ENCODE results near the gene KBTBD2. TPM values are rescaled to one million over a fixed set of nuclear protein-coding genes. Genes with fewer than 3 reads are reported as not detected.
A peak's percentile ranks its signal among the peaks of the same experiment; 100 is the strongest.
"Not testable (repeated sequence)": the region's sequence is repeated elsewhere in the genome, so short reads cannot be mapped to it uniquely, and the experiment has no call there.

Gene KBTBD2
- total RNA-seq, result 8.5 TPM

DNA sequence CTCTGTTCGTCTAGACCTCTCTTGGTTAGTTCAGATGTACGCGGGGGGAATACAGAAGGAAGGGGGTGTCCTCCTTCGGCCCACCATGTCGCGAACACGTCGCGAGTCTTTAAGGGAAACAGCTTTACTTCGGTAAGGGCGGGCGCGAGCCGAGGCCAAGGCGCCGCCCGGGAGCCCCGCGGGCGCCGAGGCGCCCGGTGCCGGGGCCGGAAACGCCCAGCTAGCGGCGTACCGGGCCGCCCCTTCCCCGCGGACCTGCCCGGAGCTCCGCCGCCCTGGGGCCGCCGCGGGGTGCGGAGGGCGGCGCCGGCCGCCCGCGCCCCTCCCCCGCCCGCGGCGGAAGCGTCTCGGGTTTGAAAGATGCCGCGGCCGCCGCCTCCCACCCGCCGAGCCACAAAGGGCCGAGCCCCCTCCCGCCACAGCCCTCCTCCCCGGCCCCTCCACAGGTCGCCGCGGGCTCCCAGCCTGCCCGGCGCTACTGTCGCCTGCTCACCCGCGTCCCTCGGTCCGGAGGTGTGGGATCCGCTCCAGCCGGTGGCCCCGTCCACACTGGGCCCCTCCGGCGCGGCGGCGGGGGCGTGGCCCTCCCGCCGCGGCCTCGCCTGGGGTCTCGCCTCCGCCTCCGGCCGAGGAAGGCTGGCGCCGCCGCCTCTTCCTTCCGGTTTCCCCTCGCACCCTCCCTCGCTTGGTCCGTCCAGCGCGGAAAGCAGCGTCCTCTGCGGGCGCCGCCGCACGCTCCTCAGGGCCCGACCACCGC lies at the start of gene KBTBD2:
TSS of gene KBTBD2 (minus strand) at position 718 of the 757 bp plus-strand sequence. CDS start 12,156 bp downstream, outside the sequence.
- DNase-seq (ENCODE audit: low spot score) (peak; percentile 86), ATAC-seq (peak; percentile 66)

DNA sequence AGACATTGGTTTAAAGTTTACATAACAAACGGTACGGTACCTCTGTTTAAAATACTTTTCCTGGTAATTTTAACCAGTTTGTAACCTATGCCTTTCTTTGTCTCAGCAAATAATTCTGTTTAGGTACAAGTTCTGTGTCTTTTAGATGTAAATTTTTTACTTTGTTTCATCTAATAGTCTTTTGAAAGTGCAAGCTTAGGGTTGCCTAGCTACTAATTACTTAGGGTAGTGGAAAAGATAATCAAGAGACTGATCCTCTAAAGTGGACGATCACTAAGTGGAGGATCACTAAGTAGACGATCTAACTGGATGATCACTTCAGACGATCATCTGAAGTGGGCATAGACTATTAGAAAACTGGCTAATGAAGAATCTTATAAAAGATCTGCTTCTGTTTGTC lies 49.6 kb upstream of the KBTBD2 start:
- no peak for ATAC-seq
- no peak for DNase-seq (ENCODE audit: low spot score)

DNA sequence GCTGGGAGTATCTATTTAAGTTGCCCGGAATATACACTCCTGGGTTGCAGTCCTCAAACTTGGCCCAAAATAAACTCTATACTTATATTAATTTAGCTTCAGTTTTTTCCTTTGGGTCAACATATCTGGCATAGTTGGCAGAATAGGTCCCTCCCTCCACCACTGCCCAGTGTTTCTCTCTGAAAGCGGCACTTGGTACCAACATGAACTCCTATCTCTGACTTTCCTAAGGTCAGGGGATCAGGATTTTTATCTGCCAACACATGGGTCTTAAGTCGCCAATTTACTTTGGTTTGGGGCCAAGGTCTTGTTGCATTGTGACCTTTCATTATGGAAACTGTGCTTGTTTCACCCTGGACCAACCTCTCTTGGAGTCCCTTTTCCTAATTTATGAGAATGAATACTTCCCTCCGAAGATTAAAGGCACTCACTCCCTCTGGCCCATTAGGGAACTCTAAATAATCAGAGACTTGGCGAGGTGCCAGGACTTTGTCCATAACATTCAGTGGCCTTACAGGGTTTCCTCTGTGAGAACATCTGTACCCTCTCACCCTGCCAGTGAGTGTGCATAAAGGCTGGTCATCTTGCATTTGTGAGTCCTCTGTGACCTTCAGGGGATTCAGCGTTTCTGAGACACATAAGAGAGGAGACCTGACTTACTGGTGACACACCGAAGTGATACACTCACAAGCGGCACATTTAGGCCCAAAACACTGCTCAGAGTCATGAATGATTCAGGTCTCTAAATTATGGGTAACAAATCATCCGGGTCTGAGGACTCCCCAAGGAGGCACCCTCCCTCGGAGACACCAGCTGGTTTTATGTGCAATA lies 46.0 kb upstream of the KBTBD2 start:
- ATAC-seq (no peak), DNase-seq (ENCODE audit: low spot score) (no peak)

DNA sequence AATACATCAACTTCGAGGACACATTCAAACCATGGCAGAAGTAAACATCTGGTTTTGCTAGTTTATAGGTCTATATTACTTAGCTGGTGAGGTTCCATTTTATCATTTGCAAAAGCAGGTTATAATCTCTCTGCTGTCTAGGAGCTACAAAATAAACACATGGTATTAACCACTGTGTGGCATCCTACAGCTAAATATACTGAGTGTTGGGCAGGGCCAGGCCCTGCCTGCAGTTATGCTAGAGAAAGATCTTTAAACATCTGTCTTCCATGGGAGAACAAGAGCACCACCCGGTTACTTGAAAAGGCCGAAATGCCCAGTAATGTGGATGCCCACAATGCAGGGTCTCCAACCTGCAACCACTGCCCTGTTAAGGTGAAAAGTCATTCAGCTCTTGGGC lies 45.1 kb upstream of the KBTBD2 start:
- DNase-seq (ENCODE audit: low spot score) (no peak), ATAC-seq (no peak)

DNA sequence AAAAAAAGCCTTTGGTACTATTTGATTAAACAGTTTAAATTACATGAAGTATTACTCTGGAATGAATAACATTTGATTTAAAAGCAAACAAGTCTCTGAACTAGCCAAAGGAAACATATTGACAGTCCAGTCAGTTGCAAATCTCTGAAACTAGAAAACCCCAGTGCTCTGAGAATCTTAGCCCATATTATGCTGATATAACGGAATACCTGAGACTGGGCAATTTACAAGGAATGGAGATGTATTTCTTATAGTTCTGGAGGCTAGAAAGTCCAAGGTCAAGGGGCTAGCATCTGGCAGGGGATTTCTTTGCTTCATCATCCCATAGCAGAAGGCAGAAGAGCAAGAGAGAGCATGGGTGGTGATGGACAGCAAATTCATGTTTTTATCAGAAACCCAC lies 44.0 kb upstream of the KBTBD2 start:
- ATAC-seq (no peak), DNase-seq (ENCODE audit: low spot score) (no peak)

DNA sequence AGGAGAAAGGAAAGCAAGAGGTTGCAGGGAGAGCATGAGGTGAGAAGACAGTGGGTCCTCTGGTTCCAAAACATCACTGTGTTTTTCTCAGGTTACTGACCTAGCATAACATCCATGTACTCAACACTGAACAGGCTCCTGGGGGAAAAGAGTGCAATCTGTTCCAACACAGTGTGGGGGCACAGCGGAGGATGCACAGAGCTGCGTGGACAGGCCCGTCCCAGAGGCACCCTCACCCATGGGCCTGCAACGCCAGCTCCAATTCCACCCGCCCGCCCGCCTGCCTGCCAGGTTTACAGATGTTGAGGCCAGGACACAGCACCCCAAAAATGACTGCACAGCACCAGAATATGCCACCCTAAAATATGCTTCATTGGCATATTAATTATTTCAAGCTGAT lies 38.8 kb upstream of the KBTBD2 start:
- DNase-seq (ENCODE audit: low spot score) (no peak), ATAC-seq (no peak)

DNA sequence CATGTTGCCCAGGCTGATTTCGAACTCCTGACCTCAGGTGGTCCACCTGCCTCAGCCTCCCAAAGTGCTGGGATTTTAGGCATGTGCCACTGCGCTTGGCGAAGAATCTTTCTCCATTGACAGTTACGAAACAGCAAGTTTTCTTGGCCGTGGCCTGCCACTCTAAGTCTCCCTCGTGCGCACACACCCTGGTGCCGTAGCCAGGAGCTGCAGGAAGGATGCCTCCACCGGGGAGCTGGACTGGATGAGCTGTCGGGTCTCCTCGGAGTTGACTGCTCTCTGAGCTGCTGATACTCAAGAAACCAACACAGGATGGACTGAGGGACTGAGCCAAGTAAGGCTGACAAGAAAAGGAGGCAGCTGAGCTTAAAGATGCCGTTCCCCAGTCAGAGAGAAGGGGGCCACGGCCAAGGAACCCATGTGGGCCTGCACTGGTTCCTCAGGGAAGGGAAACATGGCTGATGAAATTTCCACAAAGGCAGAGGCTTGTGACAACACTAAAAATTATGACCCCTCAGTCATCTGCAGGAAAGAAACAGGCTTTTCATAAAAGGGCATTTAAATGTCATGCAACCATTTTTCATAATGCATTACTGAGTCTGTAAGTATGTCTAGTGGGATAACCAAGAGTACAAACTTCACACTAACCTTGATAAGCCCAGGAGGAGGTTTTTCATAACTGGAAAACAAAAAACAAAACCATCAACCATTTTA lies 38.0 kb upstream of the KBTBD2 start:
- DNase-seq (ENCODE audit: low spot score), result no peak
- ATAC-seq, result no peak

DNA sequence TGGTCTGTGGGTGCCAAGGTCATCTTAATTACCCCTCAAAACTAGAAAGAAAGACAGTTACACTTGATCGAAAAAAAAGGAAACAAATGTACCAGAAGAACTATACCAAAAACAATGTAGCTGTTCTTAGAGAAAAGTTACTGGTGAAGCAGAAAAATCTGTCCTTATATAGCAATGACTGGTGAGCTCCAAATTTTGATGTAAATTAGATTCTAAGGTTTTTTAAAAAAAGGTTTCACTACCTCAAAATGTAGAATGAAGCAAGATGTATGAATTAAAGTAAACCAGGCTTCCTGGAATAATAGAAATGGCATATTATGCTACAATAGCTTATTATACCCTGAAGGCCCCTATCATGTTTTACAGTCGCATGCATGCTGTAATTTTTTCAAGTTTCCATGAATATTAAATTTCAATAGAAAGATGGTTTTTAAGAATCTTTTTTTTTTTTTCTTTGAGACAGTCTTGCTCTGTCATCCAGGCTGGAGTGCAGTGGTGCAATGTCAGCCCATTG lies 37.3 kb upstream of the KBTBD2 start:
- DNase-seq (ENCODE audit: low spot score), result no peak
- no peak for ATAC-seq

DNA sequence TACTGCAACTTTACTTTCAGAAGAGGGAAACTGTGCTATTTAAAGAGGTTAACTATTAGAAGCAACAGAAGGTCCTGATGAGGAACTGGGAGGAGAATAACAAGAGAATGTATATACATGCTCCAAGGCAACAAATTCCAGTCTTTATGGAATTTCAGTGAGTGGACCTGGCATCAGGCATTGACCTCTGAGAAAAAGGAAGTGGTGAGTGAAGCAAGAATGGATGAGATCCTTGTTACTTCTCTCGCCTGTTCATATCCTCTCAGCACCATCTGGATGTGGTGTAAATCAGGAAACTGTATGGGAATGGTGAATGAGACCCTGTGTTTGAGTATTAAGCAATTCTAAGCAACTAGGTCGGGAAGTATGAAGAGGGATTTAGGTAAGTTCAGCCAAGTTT lies 30.3 kb upstream of the KBTBD2 start:
- no peak for ATAC-seq
- no peak for DNase-seq (ENCODE audit: low spot score)

DNA sequence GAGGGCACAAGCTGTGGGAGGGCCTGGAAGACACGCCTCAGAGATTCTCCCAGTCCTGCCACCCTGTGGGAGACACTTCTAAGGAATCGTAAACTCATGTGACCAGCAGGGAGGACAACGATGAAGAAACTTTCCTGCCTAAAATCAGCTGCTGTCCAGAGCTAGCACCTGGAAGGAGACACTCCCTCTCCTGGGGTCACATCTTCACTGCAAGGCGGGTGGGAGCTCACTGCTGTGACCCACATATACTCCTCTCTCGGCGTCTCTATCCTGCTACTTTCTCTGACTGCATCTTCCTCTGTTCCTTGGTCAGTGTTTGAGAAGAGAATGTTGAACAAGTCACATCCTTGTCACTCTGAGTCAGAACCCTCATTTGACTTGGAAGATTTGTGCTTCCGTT lies 25.4 kb upstream of the KBTBD2 start:
- not testable (repeated sequence) for DNase-seq (ENCODE audit: low spot score); ATAC-seq

DNA sequence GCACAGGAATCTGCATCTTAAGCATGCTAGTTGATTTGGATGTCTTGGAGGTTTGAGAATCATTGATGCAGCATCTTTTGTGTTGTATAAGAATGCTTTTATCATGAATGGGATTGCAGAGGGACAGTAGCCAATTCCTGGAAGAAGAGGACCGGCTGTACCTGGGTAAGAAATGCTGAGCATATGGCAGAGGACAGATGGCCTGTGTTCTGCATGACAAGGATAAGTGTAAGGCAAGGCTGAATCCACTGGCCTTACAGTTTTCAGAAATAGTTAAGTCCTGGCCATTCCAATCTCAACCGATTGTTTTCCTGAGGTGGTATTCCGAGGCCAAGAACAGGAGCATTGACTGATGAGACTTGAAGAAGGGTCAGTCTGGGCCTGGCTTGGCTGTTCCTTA lies 24.4 kb upstream of the KBTBD2 start:
- DNase-seq (ENCODE audit: low spot score), result no peak
- no peak for ATAC-seq

DNA sequence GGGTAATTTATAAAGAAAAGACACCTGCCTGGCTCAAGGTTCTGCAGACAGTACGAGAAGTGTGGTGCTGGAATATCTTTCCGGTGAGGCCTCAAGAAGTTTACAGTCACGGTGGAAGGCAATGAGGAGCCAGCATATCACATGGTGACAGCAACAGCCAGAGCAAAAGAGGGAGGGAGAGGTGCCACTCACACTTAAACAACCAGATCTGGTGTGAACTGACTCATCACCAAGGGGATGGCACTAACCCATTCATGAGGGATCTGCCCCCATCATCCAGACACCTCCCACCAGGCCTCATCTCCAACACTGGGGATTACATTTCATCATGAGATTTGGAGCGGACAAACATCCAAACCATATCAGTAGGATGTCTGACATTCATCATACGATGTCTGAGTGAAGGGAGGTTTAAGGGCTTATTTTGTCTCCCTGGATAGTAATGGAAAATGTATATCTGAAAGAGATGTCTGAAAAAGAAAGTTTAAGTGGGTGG lies 23.5 kb upstream of the KBTBD2 start:
- no peak for ATAC-seq

DNA sequence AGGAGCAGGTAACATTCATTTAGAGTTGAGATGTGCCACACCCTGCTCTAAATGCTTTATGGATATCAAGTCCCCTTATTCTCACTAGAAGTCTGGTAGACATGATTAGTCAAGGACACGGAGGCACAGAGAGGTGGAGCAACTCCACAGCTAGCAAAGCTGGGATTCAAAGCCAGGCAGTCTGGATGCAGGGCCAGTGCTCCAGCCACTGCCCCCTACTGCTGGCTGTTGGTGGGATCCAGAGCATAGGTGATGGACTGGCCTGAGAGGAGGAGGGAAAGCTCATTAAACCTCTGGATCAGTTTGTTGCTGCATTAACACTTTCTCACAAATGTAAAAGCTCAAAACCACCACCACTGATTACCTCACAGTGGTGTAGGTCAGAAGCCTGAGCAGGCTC lies 22.6 kb upstream of the KBTBD2 start:
- ATAC-seq, result no peak
- DNase-seq (ENCODE audit: low spot score), result no peak

More for the DNA sequence above, 23.5 kb upstream of the KBTBD2 start:
- DNase-seq (ENCODE audit: low spot score), result no peak

DNA sequence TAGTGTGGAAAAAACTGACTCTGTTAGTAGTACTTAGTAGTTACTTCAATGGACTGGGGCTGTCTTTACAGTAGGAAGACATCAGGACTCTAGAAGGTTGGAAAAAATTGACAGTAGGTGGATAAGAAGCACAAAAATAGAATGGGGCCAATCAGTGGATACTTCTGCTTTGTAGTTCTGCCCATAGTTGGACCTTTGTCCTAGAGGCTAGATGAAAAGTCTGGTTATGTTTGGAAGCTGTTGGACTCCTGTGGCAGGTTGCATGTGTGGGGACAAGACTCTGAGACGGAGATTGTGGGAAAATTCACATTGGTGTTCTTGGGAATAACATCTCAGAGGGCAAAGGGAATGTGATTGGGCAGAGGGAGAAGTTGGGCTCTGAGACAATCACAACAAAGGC lies 18.6 kb upstream of the KBTBD2 start:
- peak; percentile 52 for ATAC-seq
- DNase-seq (ENCODE audit: low spot score), result no peak

DNA sequence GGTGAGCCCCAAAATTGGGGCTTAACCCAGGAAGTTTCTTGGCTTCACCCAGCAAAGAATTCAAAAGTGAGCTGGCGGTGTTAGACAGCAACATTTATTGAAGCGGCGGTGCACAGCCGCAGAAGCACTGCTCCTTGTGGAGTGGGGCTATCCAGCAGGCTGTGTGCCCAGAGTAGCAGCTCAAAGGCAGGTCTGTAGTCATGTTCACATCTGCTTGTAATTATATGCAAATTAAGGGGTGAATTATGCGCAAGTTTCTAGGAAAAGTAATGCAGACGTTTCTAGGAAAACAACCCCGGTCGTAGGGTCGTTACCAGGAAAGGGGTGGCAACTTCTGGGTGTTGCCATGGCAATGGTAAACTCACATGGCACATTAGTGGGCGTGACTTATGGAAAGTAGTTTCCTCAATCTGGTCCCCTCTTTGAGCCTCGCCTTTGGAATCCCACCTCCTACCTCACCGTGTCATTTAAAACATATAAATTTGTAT lies 13.7 kb upstream of the KBTBD2 start:
- no peak for DNase-seq (ENCODE audit: low spot score)
- peak; percentile 60 for ATAC-seq

DNA sequence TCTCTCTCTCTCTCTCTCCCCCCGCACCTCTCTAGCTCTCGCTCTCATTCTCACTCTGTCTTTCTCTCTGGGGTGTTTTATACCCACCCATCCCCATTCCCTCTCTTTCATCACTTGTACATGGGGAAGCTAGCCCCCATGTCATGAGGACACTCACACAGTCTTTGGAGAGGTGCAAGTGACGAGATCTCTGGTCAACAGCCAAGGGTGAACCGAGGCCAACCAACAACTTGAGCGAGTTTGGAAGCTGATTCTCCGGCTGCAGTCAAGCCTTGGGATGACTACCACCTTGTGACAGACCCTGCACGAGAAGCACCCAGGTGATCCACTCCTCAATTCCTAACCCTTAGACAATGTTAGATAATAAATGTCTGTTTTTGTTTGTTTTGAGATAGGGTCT lies 10.1 kb upstream of the KBTBD2 start:
- ATAC-seq, result no peak
- no peak for DNase-seq (ENCODE audit: low spot score)

DNA sequence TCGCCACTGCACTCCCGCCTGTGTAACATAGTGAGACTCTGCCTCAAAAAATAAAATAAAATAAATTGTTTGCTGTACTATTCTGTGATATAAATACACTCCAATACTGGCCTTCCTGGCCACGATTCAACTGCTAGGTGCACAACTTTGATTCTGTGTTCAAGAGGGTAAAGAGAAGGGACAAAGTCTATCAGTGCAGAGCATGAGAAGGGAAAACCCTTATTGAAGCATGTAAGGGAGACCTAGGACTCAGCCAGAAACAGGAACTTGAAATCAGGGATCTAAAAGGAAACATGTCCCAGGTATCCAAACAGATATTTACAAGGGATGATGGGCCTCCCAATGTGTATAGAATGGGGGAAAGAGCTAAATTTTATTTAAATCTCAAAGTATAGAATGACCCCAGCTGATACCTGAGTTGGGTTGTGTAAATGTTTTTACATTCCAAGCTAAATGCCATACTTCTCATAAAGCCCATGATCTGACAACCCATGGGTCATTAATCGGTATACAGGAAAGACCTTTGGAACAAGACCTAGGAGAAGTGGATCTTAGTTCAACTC lies 9.0 kb upstream of the KBTBD2 start:
- ATAC-seq, result no peak

DNA sequence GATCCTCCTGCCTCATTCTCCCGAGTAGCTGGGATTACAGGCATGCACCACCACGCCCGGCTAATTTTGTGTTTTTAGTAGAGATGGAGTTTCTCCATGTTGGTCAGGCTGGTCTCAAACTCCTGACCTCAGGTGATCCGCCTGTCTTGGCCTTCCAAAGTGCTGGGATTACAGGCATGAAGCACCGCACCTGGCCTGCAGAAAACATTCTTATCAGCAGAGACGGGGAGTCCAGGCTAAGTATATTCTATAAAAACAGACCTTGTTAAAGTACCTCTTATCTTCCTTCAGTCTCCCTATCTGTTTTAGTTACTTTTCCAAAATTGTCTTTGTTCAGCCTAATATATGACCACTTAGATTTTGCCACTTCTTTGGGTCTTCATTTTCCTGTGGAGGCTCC lies 5.8 kb upstream of the KBTBD2 start:
- not testable (repeated sequence) for ATAC-seq; DNase-seq (ENCODE audit: low spot score)

More for the DNA sequence above, 9.0 kb upstream of the KBTBD2 start:
- DNase-seq (ENCODE audit: low spot score), result no peak

DNA sequence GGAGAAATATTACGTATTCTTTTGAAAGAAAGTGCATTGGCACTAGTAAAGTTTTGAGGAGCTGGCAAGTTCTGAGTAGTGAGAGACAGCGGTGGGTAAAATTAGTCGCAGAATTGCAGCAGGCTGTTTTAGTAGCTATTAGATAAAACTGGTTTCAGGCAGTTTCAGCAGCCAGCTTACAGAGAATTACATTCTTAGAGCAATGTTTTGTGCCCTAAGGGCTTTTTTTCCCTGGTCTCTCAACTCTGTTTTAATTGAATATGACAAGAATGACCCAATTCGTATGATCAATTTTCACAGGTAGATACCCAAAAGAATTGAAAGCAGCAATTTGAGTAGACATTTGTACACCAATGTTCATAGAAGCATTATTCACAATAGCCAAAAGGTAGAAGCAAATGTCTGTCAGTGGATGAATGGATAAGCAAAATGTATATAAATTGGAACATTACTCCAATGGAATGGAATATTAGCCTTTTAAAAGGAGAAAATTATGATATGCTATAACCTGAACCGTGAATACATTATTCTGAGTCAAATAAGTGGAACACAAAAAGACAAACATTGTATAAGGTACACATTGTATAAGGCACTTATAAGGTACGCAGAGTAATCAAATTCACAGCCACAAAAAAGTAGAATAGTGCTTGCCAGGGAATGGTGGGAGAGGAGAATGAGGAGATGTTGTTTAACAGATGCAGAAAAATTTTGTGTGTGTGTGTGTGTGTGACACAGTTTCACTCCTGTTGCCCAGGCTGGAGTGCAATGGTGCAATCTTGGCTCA lies 5.2 kb upstream of the KBTBD2 start:
- DNase-seq (ENCODE audit: low spot score), result no peak

DNA sequence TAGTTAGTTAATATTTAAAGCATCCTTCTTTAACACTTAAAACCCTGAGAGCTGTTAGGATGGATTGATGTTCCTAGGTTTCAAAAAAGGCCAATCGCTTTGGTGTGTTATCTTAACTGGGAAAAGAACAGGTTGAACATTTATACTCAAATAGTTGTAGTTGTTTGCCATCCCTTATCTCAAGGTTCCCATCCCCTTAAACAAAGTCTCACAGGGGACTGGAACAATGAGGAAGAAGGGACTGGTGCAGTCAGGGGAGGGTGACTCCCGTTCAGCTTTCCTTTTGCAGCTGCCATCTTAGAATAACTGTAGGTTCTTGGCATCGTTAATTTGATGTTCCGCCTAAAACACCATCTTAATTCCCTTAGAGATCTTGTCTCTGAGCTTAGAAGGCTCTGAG lies 2.6 kb upstream of the KBTBD2 start:
- no peak for ATAC-seq
- no peak for DNase-seq (ENCODE audit: low spot score)

More for the DNA sequence above, 5.2 kb upstream of the KBTBD2 start:
- ATAC-seq, result no peak

Measured in left lobe of liver (tissue), 2 donors.